Skeletal muscle tissue (tissue), 4 donors: ENCODE data around the gene C11orf52. TPM values are rescaled to one million over a fixed set of nuclear protein-coding genes. Genes with fewer than 3 reads are reported as not detected.
A peak's percentile ranks its signal among the peaks of the same experiment; 100 is the strongest.

Experiments
- H3K27ac ChIP-seq: one replicate; pipeline ENCODE4 v1.7.0; 2013; ENCODE audit warnings: mild to moderate bottlenecking, low read depth, low read length, inconsistent platforms
- H3K27me3 ChIP-seq, 3 donors: one replicate each; pipeline ENCODE4 v1.7.0; 2013; ENCODE audit warnings: low read length in 3 of 3; ENCODE audit not compliant: control insufficient read depth in 3 of 3, insufficient read depth in 3 of 3
- H3K36me3 ChIP-seq, 3 donors: one replicate each; pipeline ENCODE4 v1.7.0; 2013; ENCODE audit warnings: low read length in 3 of 3; ENCODE audit not compliant: control insufficient read depth in 3 of 3, insufficient read depth in 3 of 3
- H3K4me1 ChIP-seq, 3 donors: one replicate each; pipeline ENCODE4 v1.7.0; 2013; ENCODE audit warnings: low read length in 3 of 3, mild to moderate bottlenecking in 3 of 3; ENCODE audit not compliant: control insufficient read depth in 3 of 3, insufficient read depth in 3 of 3
- H3K4me3 ChIP-seq, 3 donors: one replicate each; pipeline ENCODE4 v1.7.0; 2013; ENCODE audit warnings: low read length in 3 of 3
- H3K9ac ChIP-seq, 3 donors: one replicate each; pipeline ENCODE4 v1.7.0; 2013; ENCODE audit warnings: low read length in 3 of 3, mild to moderate bottlenecking in 3 of 3, moderate library complexity in 2 of 3, low read depth in 1 of 3
- H3K9me3 ChIP-seq, 3 donors: one replicate each; pipeline ENCODE4 v1.7.0; 2013; ENCODE audit warnings: low read length in 3 of 3; ENCODE audit not compliant: control insufficient read depth in 3 of 3
- total RNA-seq: library from RNA; depleted of rRNA; stranded (reverse); fragments of >200 nt; gene quantifications from one replicate; pipeline ENCODE4 v1.2.3, GENCODE V29; 2014
- donor health status: Osteomylitis.

Gene C11orf52
- total RNA-seq, 1 donor from 2014 or later = 0.52 TPM

DNA sequence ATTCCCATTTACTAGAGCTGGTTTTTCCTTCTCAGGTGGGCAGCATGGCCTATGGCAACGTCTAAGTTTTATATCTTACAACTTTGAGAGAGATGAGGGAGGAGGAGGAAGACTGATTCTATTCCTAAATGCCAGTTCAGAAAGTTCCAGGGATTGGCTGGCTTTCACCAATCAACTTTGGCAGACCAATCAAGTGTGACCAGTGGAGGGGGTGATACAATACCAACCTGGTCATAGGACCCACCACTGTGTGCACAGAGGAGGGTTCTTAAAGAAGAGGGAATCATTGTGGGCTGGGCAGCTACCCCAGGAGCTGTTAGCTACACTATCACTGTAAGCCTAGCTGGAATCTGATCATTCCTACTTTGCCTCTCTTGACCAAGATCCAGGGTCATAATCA, 26.5 kb downstream of the C11orf52 start:
- H3K9me3 ChIP-seq = no peaks in the 10 kb centered on the region
- peak overlapping the region; percentile 28 for H3K27ac ChIP-seq
- peaks cover 8 to 25% (median 12%) of the 10 kb centered on the region in 3 donors for H3K4me1 ChIP-seq
- no peaks in the 10 kb centered on the region for H3K36me3 ChIP-seq
- H3K9ac ChIP-seq = no peak overlapping the region
- no peak overlapping the region for H3K4me3 ChIP-seq
- no peaks in the 10 kb centered on the region for H3K27me3 ChIP-seq

- peak overlapping the region in 1 of 3 donors; percentile 1 for H3K9ac ChIP-seq
- H3K27ac ChIP-seq = no peak overlapping the region
- no peaks in the 10 kb centered on the region for H3K27me3 ChIP-seq
- H3K36me3 ChIP-seq = no peaks in the 10 kb centered on the region
- peaks cover 8 to 16% (median 11%) of the 10 kb centered on the region in 3 donors for H3K4me1 ChIP-seq
- no peak overlapping the region for H3K4me3 ChIP-seq
- H3K9me3 ChIP-seq = no peaks in the 10 kb centered on the region
Measured at GRCh38 chr11:111946499-111946898, 27.8 kb downstream of the C11orf52 start.

DNA sequence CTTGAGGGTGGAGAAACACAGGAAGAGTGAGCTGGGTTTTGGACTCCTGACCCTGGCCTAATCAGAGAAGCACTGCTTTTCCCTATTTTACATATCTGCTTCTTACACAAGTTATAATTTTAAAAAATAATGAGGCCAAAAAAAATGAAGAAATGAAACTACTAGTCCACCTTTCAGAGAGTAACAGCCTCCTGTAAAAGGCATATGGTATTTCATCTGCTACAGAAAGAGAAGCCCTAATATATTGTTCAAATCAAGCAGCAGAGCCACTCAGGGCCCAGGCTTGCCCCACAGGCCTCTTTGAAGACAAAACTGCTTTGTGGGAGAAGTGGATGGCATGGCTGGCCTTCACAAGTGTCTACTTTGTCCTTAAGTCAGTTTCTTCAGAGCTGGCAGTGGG, 28.4 kb downstream of the C11orf52 start:
- no peak overlapping the region for H3K27ac ChIP-seq

DNA sequence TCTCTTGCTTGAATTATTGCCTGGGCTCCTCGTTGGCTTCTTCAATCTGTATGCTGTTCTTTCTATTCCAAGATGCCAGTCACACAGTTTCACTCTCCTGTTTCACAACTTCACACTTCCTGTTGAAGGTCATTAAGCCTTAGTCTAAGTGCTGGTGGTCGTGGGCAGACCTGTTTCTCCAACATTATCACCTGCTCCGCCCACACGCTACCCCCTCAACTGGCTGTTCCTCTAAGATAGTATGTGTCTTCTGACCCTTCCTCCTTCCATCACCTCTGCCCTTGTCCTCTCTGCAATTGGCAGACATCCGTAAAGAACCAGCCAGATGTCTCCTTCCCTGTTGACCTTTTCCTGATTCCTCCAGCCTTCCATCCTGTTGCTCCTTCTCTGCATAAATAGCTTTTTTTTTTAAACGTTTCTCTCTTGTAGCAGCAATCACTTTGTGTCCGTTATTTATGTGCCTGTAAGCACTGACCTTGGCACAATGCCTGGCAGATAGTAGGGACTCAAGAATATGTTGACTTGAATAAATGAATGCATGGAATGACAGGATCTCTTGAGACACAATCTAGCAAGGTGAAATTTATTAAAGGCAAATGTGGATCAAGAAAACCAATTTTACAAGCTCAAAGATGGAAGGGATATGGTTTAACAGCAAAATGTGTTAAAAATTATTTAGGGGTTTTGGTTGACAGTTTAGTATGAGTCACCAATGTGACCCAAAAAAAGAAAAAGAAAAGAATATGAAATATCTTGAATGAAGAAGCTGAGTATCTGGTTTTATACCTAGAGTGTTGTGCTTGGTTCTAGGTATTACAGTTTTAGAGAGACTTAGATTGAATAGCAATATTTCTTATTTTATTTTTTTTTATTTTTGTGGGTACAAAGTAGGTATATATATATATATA, 31.1 kb downstream of the C11orf52 start:
- Histone ChIP-seq H3K9ac (no peak overlapping the region), H3K27ac (no peak overlapping the region), H3K4me3 (no peak overlapping the region), H3K36me3 (no peaks in the 10 kb centered on the region), H3K9me3 (no peaks in the 10 kb centered on the region), H3K27me3 (no peaks in the 10 kb centered on the region), H3K4me1 (peaks cover 0 to 3% (median 2%) of the 10 kb centered on the region in 3 donors)

More for the DNA sequence above, 28.4 kb downstream of the C11orf52 start:
- H3K9me3 ChIP-seq = no peaks in the 10 kb centered on the region
- peaks cover 5 to 10% (median 7%) of the 10 kb centered on the region in 3 donors for H3K4me1 ChIP-seq
- H3K4me3 ChIP-seq = no peak overlapping the region
- H3K36me3 ChIP-seq = no peaks in the 10 kb centered on the region
- no peak overlapping the region for H3K9ac ChIP-seq
- H3K27me3 ChIP-seq = no peaks in the 10 kb centered on the region

- no peak overlapping the region for H3K27ac ChIP-seq
- H3K9me3 ChIP-seq = no peaks in the 10 kb centered on the region
- no peaks in the 10 kb centered on the region for H3K36me3 ChIP-seq
- no peaks in the 10 kb centered on the region for H3K27me3 ChIP-seq
- H3K4me1 ChIP-seq = peaks cover 0 to 3% (median 2%) of the 10 kb centered on the region in 3 donors
- no peak overlapping the region for H3K9ac ChIP-seq
- no peak overlapping the region for H3K4me3 ChIP-seq
Measured at GRCh38 chr11:111951565-111951964, 32.9 kb downstream of the C11orf52 start.

DNA sequence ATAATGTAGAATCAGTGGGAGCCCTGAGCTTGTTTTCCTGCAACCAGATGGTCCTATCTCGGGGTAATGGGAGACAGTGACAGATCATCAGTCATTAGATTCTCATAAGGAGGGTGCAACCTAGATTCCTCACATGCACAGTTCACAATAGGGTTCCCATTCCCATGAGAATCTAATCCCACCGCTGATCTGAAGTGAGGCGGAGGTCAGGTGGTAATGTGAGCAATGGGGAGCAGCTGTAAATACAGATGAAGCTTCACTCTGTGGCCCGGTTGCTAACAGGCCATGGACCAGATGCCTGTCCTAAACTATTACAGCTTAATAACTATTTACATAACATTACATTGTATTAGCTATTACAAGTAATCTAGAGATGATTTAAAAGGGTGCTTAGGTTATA, 35.4 kb downstream of the C11orf52 start:
- Histone ChIP-seq H3K4me1 (peaks cover 12 to 21% (median 16%) of the 10 kb centered on the region in 3 donors), H3K27me3 (no peaks in the 10 kb centered on the region), H3K36me3 (no peaks in the 10 kb centered on the region), H3K9me3 (no peaks in the 10 kb centered on the region), H3K4me3 (no peak overlapping the region), H3K9ac (no peak overlapping the region), H3K27ac (no peak overlapping the region)

GRCh38 chr11:111957663-111958444, 39.1 kb downstream of the C11orf52 start:
- H3K9ac ChIP-seq = peak overlapping the region in 1 of 3 donors; percentile 33
- peak overlapping the region; percentile 75 for H3K27ac ChIP-seq
- H3K9me3 ChIP-seq = no peaks in the 10 kb centered on the region
- peak overlapping the region in 1 of 3 donors; percentile 20 for H3K4me3 ChIP-seq
- H3K36me3 ChIP-seq = no peaks in the 10 kb centered on the region
- H3K27me3 ChIP-seq = no peaks in the 10 kb centered on the region
- H3K4me1 ChIP-seq = peaks cover 12 to 25% (median 21%) of the 10 kb centered on the region in 3 donors

- Histone ChIP-seq H3K36me3 (peaks cover 0 to 7% (median 0%) of the 10 kb centered on the region in 3 donors), H3K4me1 (peaks cover 12 to 25% (median 21%) of the 10 kb centered on the region in 3 donors), H3K27ac (no peak overlapping the region), H3K9ac (peak overlapping the region in 1 of 3 donors; percentile 16), H3K9me3 (no peaks in the 10 kb centered on the region), H3K27me3 (no peaks in the 10 kb centered on the region), H3K4me3 (no peak overlapping the region)
Measured at GRCh38 chr11:111960916-111961315, 42.2 kb downstream of the C11orf52 start.

DNA sequence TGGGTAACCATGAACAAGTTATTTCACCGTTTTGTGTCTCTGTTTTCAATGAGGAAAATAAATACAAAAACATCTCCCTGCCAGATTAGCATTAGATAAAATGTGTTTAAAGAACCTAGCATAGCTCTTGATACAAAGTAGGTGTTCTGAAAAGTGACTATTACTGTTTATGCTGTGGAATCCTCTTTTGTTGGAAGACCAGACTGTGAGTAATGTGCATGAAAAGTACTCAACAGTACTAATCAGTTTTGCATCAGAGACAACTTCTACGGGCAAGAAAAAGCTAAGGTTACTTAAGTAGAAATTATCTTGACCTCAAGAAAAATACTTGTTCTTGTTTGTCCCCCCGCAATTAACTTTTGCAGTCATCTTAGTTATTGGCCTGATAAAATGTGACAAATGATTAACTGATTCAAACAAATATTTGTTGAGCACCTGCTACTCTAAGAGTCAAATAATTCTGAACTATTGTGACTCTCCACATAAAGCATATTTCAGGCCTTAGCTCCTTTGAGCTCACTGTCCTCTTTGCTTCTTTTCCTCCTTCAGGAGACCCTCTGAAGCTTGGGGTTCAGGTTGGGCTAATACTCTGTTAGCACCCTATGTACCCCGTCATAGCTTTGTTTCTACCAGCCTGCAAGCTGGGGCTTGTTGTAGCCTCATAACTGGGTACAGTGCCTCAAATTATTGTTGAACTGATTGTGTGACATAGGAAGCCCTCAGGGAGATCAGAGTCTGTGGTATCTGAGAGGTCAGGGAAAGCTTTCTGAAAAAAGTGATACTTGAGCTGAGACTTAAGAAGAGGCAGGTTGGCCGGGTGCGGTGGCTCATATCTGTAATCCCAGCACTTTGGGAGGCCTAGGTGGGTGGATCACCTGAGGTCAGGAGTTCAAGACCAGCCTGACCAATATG, 42.9 kb downstream of the C11orf52 start:
- Histone ChIP-seq H3K36me3 (peaks cover 0 to 7% (median 0%) of the 10 kb centered on the region in 3 donors), H3K4me1 (peaks cover 12 to 25% (median 21%) of the 10 kb centered on the region in 3 donors), H3K27ac (no peak overlapping the region), H3K9me3 (no peaks in the 10 kb centered on the region), H3K27me3 (no peaks in the 10 kb centered on the region), H3K9ac (no peak overlapping the region), H3K4me3 (no peak overlapping the region)
